Activated CD4-positive, CD25-positive, alpha-beta regulatory T cell treated with anti-CD3 and anti-CD28 coated beads, Interleukin-2, amount 50 U/mL, for 24 hours (primary cell): ENCODE results near the gene MRPL1.

ENCODE experiments used
- ATAC-seq, 2 donors: fragments of 150-1000 bp; cut with Tn5 transposase; one replicate each; pipeline ENCODE4 v1.10.0; 2021; ENCODE audit warnings: mild to moderate bottlenecking in 1 of 2, moderate library complexity in 1 of 2

Gene MRPL1

GRCh38 chr4:77989968-77990367 lies 127.3 kb downstream of the MRPL1 start:
- ATAC-seq: no peak

- no peak for ATAC-seq
These were observed 127.8 kb downstream of the MRPL1 start for GRCh38 chr4:77990456-77990855.

GRCh38 chr4:77990904-77991358 lies 128.3 kb downstream of the MRPL1 start:
- ATAC-seq: no peak

- no peak for ATAC-seq
These were observed 130.0 kb downstream of the MRPL1 start for GRCh38 chr4:77992581-77992980.

GRCh38 chr4:77994194-77994721 lies 131.6 kb downstream of the MRPL1 start:
- no peak for ATAC-seq

GRCh38 chr4:77996076-77996475 lies 133.4 kb downstream of the MRPL1 start:
- ATAC-seq: no peak

GRCh38 chr4:78001531-78001930 lies 138.9 kb downstream of the MRPL1 start:
- ATAC-seq: no peak

- ATAC-seq: no peak
These were observed 139.6 kb downstream of the MRPL1 start for GRCh38 chr4:78002260-78002659.
